NCI-H128 (cell line): ENCODE measurements around the gene PEX5.
"Not testable (repeated sequence)": the region's sequence is repeated elsewhere in the genome, so short reads cannot be mapped to it uniquely, and the experiment has no call there.

Experiments
- DNase-seq: peaks from one replicate; lab custom pipeline; 2025; ENCODE audit not compliant: unreplicated experiment; lab: John Stamatoyannopoulos, UW

Gene PEX5

DNA sequence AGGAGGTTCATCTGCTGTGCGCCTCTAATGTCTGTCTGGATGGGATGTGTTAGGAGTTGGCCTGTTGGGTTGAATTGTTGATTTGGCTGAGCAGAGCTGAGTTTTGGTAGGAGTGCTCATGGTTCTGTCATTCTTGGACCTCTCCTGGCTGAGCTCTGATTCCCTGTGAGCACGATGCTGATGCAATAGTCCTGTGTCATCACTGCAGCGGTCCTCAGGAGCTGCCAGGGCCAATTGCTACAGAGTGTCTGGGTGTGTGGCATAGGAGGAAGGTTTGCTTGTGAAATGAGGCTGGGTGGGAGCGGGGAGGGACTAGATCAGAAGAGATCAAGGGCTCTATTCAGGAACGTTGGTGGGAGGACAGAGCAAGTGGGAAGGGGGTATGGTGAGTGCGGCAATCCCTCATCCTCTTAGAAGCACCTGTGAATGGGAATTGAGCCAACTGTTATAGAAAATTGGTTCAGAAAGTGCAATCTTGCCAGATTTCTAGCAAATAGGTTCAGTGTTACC lies 21.2 kb downstream of the PEX5 start:
- no peak for DNase-seq

GRCh38 chr12:7212678-7213077 lies 23.2 kb downstream of the PEX5 start:
- DNase-seq: no peak

DNA sequence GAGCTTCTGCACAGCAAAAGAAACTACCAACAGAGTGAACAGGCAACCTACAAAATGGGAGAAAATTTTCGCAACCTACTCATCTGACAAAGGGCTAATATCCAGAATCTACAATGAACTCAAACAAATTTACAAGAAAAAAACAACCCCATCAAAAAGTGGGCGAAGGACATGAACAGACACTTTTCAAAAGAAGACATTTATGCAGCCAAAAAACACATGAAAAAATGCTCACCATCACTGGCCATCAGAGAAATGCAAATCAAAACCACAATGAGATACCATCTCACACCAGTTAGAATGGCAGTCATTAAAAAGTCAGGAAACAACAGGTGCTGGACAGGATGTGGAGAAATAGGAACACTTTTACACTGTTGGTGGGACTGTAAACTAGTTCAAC lies 24.3 kb downstream of the PEX5 start:
- not testable (repeated sequence) for DNase-seq

GRCh38 chr12:7217475-7218069 lies 28.1 kb downstream of the PEX5 start:
- DNase-seq: no peak

DNA sequence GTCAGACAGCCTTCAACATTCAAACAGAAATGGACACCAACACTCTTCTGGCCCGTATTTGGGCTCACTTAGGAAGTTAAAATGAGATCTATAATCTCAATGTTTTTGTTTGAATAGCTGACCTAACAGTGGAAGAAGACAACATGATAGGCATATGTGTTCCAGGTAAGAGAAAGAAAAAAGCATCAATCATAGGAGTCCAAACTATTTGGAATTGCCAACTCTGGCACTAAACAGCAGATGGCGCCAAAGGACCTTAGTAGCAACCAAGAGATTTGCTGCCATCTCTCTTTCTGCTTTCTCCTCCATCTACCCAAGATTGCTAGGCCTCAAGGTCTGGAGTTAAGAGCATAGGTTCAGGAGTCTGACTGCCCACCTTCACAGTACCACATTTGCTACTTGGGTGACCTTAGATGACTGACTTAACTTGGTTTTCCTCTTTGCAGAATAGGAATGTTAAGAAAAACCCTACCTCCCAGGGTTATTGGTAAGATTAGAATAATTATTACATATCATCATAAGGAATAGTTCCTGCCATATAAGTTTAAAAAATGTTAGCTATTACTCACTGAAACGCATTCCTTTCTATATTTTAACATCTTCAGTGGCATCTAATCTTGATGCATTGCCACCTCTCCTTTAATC lies 30.2 kb downstream of the PEX5 start:
- peak; percentile 63 for DNase-seq

- DNase-seq: no peak
Measured at GRCh38 chr12:7221486-7221885, 32.0 kb downstream of the PEX5 start.

GRCh38 chr12:7229741-7230140 lies 40.3 kb downstream of the PEX5 start:
- no peak for DNase-seq

GRCh38 chr12:7241404-7242005 lies 52.0 kb downstream of the PEX5 start:
- DNase-seq: no peak

GRCh38 chr12:7242176-7243101 lies 53.0 kb downstream of the PEX5 start:
- DNase-seq: no peak

- not testable (repeated sequence) for DNase-seq
Measured at GRCh38 chr12:7251328-7251996, 62.0 kb downstream of the PEX5 start.

- no peak for DNase-seq
Measured at GRCh38 chr12:7259060-7259459, 69.6 kb downstream of the PEX5 start.
